Neural progenitor cell (in vitro differentiated cells): ENCODE measurements around the gene KRTAP10-2. TPM values are rescaled to one million over a fixed set of nuclear protein-coding genes. Genes with fewer than 3 reads are reported as not detected.

Experiments
- DNase-seq: peaks from one replicate; pipeline ENCODE4 v3.0.0-alpha.2; 2016; ENCODE audit warnings: low spot score
- H2AFZ ChIP-seq: fragments of 200-600 bp; sonication (generic); replicated peaks from 2 replicates; pipeline ENCODE4 v1.6.1; 2016; ENCODE audit warnings: antibody characterized with exemption
- H3F3A ChIP-seq: fragments of 200-600 bp; sonication (generic); 2 replicates; pipeline ENCODE4 v1.6.1; 2016; ENCODE audit warnings: antibody characterized with exemption, low read depth
- H3K27ac ChIP-seq: fragments of 200-600 bp; sonication (generic); 2 replicates; pipeline ENCODE4 v1.5.1; 2016; ENCODE audit warnings: mild to moderate bottlenecking
- H3K27me3 ChIP-seq: fragments of 200-600 bp; sonication (generic); 2 replicates; pipeline ENCODE4 v1.6.1; 2016; ENCODE audit warnings: mild to moderate bottlenecking, moderate library complexity
- H3K36me3 ChIP-seq: fragments of 200-600 bp; sonication (generic); 2 replicates; pipeline ENCODE4 v1.5.1; 2016
- H3K4me1 ChIP-seq: fragments of 200-600 bp; sonication (generic); 2 replicates; pipeline ENCODE4 v1.6.1; 2016; ENCODE audit warnings: mixed run types
- H3K4me2 ChIP-seq: fragments of 200-600 bp; sonication (generic); 2 replicates; pipeline ENCODE4 v1.6.1; 2016
- H3K4me3 ChIP-seq: fragments of 200-600 bp; sonication (generic); 2 replicates; pipeline ENCODE4 v1.5.1; 2016
- H3K79me2 ChIP-seq: fragments of 200-600 bp; sonication (generic); 2 replicates; pipeline ENCODE4 v1.6.1; 2016; ENCODE audit warnings: low read depth
- H3K9ac ChIP-seq: fragments of 200-600 bp; sonication (generic); 2 replicates; pipeline ENCODE4 v1.6.1; 2016
- H3K9me3 ChIP-seq: fragments of 200-600 bp; sonication (generic); 2 replicates; pipeline ENCODE4 v1.5.1; 2016; ENCODE audit warnings: low read depth
- H4K20me1 ChIP-seq: fragments of 200-600 bp; sonication (generic); 2 replicates; pipeline ENCODE4 v1.6.1; 2016; ENCODE audit warnings: low read depth
- H3K27ac Mint-ChIP-seq: 3 replicates; pipeline ENCODE4 v1.8.0; 2021; ENCODE audit warnings: mixed read lengths
- H3K27me3 Mint-ChIP-seq: 2 replicates; pipeline ENCODE4 v1.8.0; 2022; ENCODE audit warnings: low read depth, mild to moderate bottlenecking, inconsistent platforms, moderate library complexity, mixed read lengths; ENCODE audit not compliant: insufficient read depth
- H3K36me3 Mint-ChIP-seq: 3 replicates; pipeline ENCODE4 v1.8.0; 2021; ENCODE audit warnings: mixed read lengths
- H3K4me1 Mint-ChIP-seq: 3 replicates; pipeline ENCODE4 v1.8.0; 2021; ENCODE audit warnings: mixed read lengths
- H3K4me3 Mint-ChIP-seq: 3 replicates; pipeline ENCODE4 v1.8.0; 2021; ENCODE audit warnings: mild to moderate bottlenecking, moderate library complexity, mixed read lengths
- H3K9me3 Mint-ChIP-seq: 3 replicates; pipeline ENCODE4 v1.8.0; 2020; ENCODE audit warnings: mixed read lengths
- EZH2 ChIP-seq: fragments of 200-600 bp; sonication (generic); IDR thresholded peaks from 2 replicates; pipeline ENCODE4 v1.6.1; 2017; ENCODE audit warnings: antibody characterized with exemption, mild to moderate bottlenecking, moderate library complexity
- EZH2phosphoT487 ChIP-seq: fragments of 200-600 bp; sonication (generic); IDR thresholded peaks from 2 replicates; pipeline ENCODE4 v1.6.1; 2017; ENCODE audit warnings: antibody characterized with exemption
- total RNA-seq: library from RNA; depleted of rRNA; stranded (reverse); fragments of >200 nt; gene quantifications from 2 replicates; pipeline ENCODE4 v1.2.3, GENCODE V29; 2015; ENCODE audit warnings: low replicate concordance
- TF ChIP-seq, protein P1 (sequence below): fragments of 200-600 bp; sonication (generic); IDR thresholded peaks from 2 replicates; pipeline ENCODE4 v1.5.1; 2017; ENCODE audit warnings: antibody characterized with exemption, mild to moderate bottlenecking

KRTAP10-2 gene
- total RNA-seq, 1 donor from 2014 or later, result not detected

DNA sequence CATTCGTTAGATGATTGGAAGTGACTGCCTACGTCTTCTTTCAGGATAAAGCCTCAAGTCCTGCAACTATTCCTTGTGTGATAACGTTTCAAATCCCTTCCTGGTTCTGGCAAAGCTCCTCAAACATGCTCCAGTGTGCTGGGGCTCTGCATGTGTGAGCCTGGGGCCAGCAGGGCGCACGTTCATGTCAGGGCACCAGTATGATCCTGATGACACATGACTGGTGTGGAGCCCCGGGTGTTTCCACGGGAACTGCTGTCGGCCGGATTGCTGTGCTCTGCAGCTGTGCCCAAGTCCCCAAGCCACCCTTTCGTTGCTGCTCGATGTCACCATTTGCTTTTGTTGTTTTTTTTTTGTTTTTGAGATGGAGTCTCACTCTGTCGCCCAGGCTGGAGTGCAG, 32.6 kb downstream of the KRTAP10-2 start:
- no peaks in the 10 kb centered on the region for H3K36me3 ChIP-seq
- no peak for DNase-seq
- H3K4me2 ChIP-seq, result no peak overlapping the region
- no peak overlapping the region for H3K4me3 Mint-ChIP-seq
- H3K27ac ChIP-seq, result no peak overlapping the region
- TF ChIP-seq EZH2phosphoT487 (no peak), EZH2 (no peak)
- H3K4me3 ChIP-seq, result no peak overlapping the region
- no peaks in the 10 kb centered on the region for H3K9me3 ChIP-seq
- H3K36me3 Mint-ChIP-seq, result no peaks in the 10 kb centered on the region
- H4K20me1 ChIP-seq, result no peaks in the 10 kb centered on the region
- H3K79me2 ChIP-seq, result no peaks in the 10 kb centered on the region
- no peak overlapping the region for H3K27ac Mint-ChIP-seq
- peaks cover 6% of the 10 kb centered on the region for H3K27me3 Mint-ChIP-seq
- H3K27me3 ChIP-seq, result no peaks in the 10 kb centered on the region
- H3K4me1 Mint-ChIP-seq, result no peaks in the 10 kb centered on the region
- H2AFZ ChIP-seq, result no peak overlapping the region
- no peaks in the 10 kb centered on the region for H3K4me1 ChIP-seq
- no peak overlapping the region for H3K9ac ChIP-seq
- H3F3A ChIP-seq, result no peaks in the 10 kb centered on the region
- H3K9me3 Mint-ChIP-seq, result peaks cover 6% of the 10 kb centered on the region

- Histone ChIP-seq H3K36me3 (no peaks in the 10 kb centered on the region), H3K9ac (no peak overlapping the region), H3K27ac (no peak overlapping the region), H4K20me1 (no peaks in the 10 kb centered on the region), H3K4me1 (no peaks in the 10 kb centered on the region), H3K79me2 (no peaks in the 10 kb centered on the region), H2AFZ (no peak overlapping the region), H3F3A (no peaks in the 10 kb centered on the region), H3K27me3 (no peaks in the 10 kb centered on the region), H3K9me3 (no peaks in the 10 kb centered on the region), H3K4me3 (no peak overlapping the region), H3K4me2 (no peak overlapping the region)
- Mint-ChIP-seq H3K36me3 (no peaks in the 10 kb centered on the region), H3K27ac (peak overlapping the region; percentile 0), H3K4me3 (peak overlapping the region; percentile 46), H3K9me3 (peaks cover 6% of the 10 kb centered on the region), H3K27me3 (peaks cover 8% of the 10 kb centered on the region), H3K4me1 (no peaks in the 10 kb centered on the region)
- TF ChIP-seq EZH2phosphoT487, result no peak
- TF ChIP-seq EZH2, result no peak
- TF ChIP-seq, protein P1, sequence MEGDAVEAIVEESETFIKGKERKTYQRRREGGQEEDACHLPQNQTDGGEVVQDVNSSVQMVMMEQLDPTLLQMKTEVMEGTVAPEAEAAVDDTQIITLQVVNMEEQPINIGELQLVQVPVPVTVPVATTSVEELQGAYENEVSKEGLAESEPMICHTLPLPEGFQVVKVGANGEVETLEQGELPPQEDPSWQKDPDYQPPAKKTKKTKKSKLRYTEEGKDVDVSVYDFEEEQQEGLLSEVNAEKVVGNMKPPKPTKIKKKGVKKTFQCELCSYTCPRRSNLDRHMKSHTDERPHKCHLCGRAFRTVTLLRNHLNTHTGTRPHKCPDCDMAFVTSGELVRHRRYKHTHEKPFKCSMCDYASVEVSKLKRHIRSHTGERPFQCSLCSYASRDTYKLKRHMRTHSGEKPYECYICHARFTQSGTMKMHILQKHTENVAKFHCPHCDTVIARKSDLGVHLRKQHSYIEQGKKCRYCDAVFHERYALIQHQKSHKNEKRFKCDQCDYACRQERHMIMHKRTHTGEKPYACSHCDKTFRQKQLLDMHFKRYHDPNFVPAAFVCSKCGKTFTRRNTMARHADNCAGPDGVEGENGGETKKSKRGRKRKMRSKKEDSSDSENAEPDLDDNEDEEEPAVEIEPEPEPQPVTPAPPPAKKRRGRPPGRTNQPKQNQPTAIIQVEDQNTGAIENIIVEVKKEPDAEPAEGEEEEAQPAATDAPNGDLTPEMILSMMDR, result no peak
- no peak for DNase-seq
Observed at GRCh38 chr21:44517175-44517899, 34.0 kb downstream of the KRTAP10-2 start.

GRCh38 chr21:44516828-44517174, 34.5 kb downstream of the KRTAP10-2 start:
- TF ChIP-seq, protein P1, result no peak
- TF ChIP-seq EZH2phosphoT487 (no peak), EZH2 (no peak)
- DNase-seq, result no peak
- Mint-ChIP-seq H3K27ac (no peak overlapping the region), H3K36me3 (no peaks in the 10 kb centered on the region), H3K9me3 (peaks cover 6% of the 10 kb centered on the region), H3K27me3 (peaks cover 8% of the 10 kb centered on the region), H3K4me3 (no peak overlapping the region), H3K4me1 (no peaks in the 10 kb centered on the region)
- Histone ChIP-seq H3K9me3 (no peaks in the 10 kb centered on the region), H3K9ac (no peak overlapping the region), H4K20me1 (no peaks in the 10 kb centered on the region), H3K4me1 (no peaks in the 10 kb centered on the region), H3K4me2 (no peak overlapping the region), H3K27me3 (no peaks in the 10 kb centered on the region), H3F3A (no peaks in the 10 kb centered on the region), H3K36me3 (no peaks in the 10 kb centered on the region), H3K27ac (no peak overlapping the region), H3K4me3 (no peak overlapping the region), H3K79me2 (no peaks in the 10 kb centered on the region), H2AFZ (no peak overlapping the region)

GRCh38 chr21:44516342-44516741, 35.0 kb downstream of the KRTAP10-2 start:
- no peak overlapping the region for H3K4me2 ChIP-seq
- TF ChIP-seq, protein P1, result no peak
- TF ChIP-seq EZH2 (no peak), EZH2phosphoT487 (no peak)
- no peaks in the 10 kb centered on the region for H3K36me3 Mint-ChIP-seq

More at GRCh38 chr21:44516342-44516741, 35.0 kb downstream of the KRTAP10-2 start:
- H2AFZ ChIP-seq, result no peak overlapping the region
- H3K27ac ChIP-seq, result no peak overlapping the region
- H3K27me3 ChIP-seq, result no peaks in the 10 kb centered on the region
- no peaks in the 10 kb centered on the region for H3F3A ChIP-seq
- H3K36me3 ChIP-seq, result no peaks in the 10 kb centered on the region
- Mint-ChIP-seq H3K27ac (no peak overlapping the region), H3K4me3 (no peak overlapping the region), H3K4me1 (no peaks in the 10 kb centered on the region), H3K9me3 (peaks cover 6% of the 10 kb centered on the region), H3K27me3 (peaks cover 10% of the 10 kb centered on the region)
- no peaks in the 10 kb centered on the region for H3K79me2 ChIP-seq
- H4K20me1 ChIP-seq, result no peaks in the 10 kb centered on the region
- no peaks in the 10 kb centered on the region for H3K9me3 ChIP-seq
- H3K4me3 ChIP-seq, result no peak overlapping the region
- no peak for DNase-seq
- no peaks in the 10 kb centered on the region for H3K4me1 ChIP-seq
- H3K9ac ChIP-seq, result no peak overlapping the region
